Measurements from ENCODE around the gene ADAMTS6.

ADAMTS6 gene

GRCh38 chr5:65268525-65268924, 213.2 kb downstream of the ADAMTS6 start:
- no peak for DNase-seq

GRCh38 chr5:65264420-65264819, 217.3 kb downstream of the ADAMTS6 start:
- DNase-seq, result no peak

- DNase-seq, result no peak
These were observed 218.4 kb downstream of the ADAMTS6 start for GRCh38 chr5:65263321-65263720.

- no peak for DNase-seq
These were observed 219.1 kb downstream of the ADAMTS6 start for GRCh38 chr5:65262649-65263059.

- no peak for DNase-seq
These were observed 219.6 kb downstream of the ADAMTS6 start for GRCh38 chr5:65262096-65262495.

GRCh38 chr5:65261499-65261898, 220.2 kb downstream of the ADAMTS6 start:
- DNase-seq, result no peak

GRCh38 chr5:65255294-65255693, 226.4 kb downstream of the ADAMTS6 start:
- DNase-seq, result no peak

GRCh38 chr5:65252977-65253376, 228.7 kb downstream of the ADAMTS6 start:
- no peak for DNase-seq

GRCh38 chr5:65248896-65249295, 232.8 kb downstream of the ADAMTS6 start:
- DNase-seq, result no peak

GRCh38 chr5:65247594-65247993, 234.1 kb downstream of the ADAMTS6 start:
- no peak for DNase-seq

GRCh38 chr5:65246741-65247140, 235.0 kb downstream of the ADAMTS6 start:
- DNase-seq, result no peak

GRCh38 chr5:65244031-65244430, 237.7 kb downstream of the ADAMTS6 start:
- no peak for DNase-seq

- DNase-seq, result no peak
These were observed 238.6 kb downstream of the ADAMTS6 start for GRCh38 chr5:65243161-65243560.

GRCh38 chr5:65229841-65230240, 251.9 kb downstream of the ADAMTS6 start:
- no peak for DNase-seq

GRCh38 chr5:65213921-65214525, 267.7 kb downstream of the ADAMTS6 start:
- DNase-seq, result no peak

- DNase-seq, result no peak
These were observed 272.4 kb downstream of the ADAMTS6 start for GRCh38 chr5:65209341-65209740.

- DNase-seq, result no peak
These were observed 276.8 kb downstream of the ADAMTS6 start for GRCh38 chr5:65204966-65205365.

- no peak for DNase-seq
These were observed 278.0 kb downstream of the ADAMTS6 start for GRCh38 chr5:65203746-65204145.

- DNase-seq, result no peak
These were observed 281.6 kb downstream of the ADAMTS6 start for GRCh38 chr5:65199993-65200675.

GRCh38 chr5:65198456-65199120, 283.1 kb downstream of the ADAMTS6 start:
- DNase-seq, result no peak

- DNase-seq, result no peak
These were observed 283.9 kb downstream of the ADAMTS6 start for GRCh38 chr5:65197531-65198455.

- DNase-seq, result no peak
These were observed 286.8 kb downstream of the ADAMTS6 start for GRCh38 chr5:65194871-65195270.

GRCh38 chr5:65192331-65192730, 289.4 kb downstream of the ADAMTS6 start:
- DNase-seq, result no peak

Data from NCI-H774 (cell line).